ENCODE data around the gene ARFGAP2. TPM values are rescaled to one million over a fixed set of nuclear protein-coding genes. Genes with fewer than 3 reads are reported as not detected.

Gene ARFGAP2
- polyA plus RNA-seq, 1 donor from 2014 or later = 213 TPM

DNA sequence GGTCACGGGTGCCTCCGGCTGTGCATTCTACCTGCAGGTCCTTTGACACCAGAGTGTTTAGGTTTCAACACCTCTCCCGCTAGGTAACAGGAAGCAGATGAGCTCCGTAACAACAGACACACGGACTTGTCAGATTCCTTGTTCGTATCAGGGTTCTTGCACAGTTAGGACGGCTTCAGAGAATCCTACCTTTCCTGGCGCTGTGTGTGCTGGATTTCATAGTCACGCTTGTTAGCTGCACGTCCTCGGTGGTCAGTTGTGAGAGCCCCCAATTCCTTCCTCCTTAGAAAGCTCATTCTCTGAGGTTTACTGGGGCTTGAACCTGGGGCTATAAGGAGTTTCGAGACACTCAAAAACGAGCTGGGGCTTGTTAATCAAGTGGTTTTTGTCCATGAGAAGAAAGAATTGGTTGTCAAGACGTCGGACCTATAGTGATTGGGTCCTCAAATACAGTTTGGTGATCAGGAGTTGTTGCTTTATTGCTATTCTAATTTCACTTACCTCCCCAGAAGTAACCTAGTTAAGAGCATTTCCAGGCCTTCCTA, 38.8 kb upstream of the ARFGAP2 start:
- H3K79me2 ChIP-seq (replicated peaks; ENCODE audit: insufficient read depth, low read length) = no peaks in the 10 kb centered on the region
- no peaks in the 10 kb centered on the region for H3F3A ChIP-seq (ENCODE audit: insufficient read depth, low read length, poor library complexity, severe bottlenecking)
- H4K20me1 ChIP-seq (ENCODE audit: insufficient read depth) = no peaks in the 10 kb centered on the region
- peak; percentile 36 for TF ChIP-seq TAF1 (IDR thresholded peaks at IDR 0.05; ENCODE audit: low read depth)
- TF ChIP-seq POLR2AphosphoS5 (IDR thresholded peaks at IDR 0.05) = no peak
- no peaks in the 10 kb centered on the region for H3K9me2 ChIP-seq (ENCODE audit: insufficient read depth, low read length)
- peak overlapping the region; percentile 93 for H2AFZ ChIP-seq (ENCODE audit: low read depth, low read length)
- H3K36me3 ChIP-seq (ENCODE audit: insufficient read depth, low read length) = no peaks in the 10 kb centered on the region
- H3K4me3 ChIP-seq (ENCODE audit: low read length) = peak overlapping the region; percentile 67
- H3K9ac ChIP-seq (ENCODE audit: low read length) = peak overlapping the region; percentile 64
- peak overlapping the region; percentile 62 for H3K4me2 ChIP-seq (ENCODE audit: low read length)
- H3K27ac ChIP-seq (ENCODE audit: low read length) = peak overlapping the region; percentile 28
- no peaks in the 10 kb centered on the region for H3K9me3 ChIP-seq (ENCODE audit: low read length)
- H3K27me3 ChIP-seq (ENCODE audit: insufficient read depth, low read depth, low read length) = no peaks in the 10 kb centered on the region

DNA sequence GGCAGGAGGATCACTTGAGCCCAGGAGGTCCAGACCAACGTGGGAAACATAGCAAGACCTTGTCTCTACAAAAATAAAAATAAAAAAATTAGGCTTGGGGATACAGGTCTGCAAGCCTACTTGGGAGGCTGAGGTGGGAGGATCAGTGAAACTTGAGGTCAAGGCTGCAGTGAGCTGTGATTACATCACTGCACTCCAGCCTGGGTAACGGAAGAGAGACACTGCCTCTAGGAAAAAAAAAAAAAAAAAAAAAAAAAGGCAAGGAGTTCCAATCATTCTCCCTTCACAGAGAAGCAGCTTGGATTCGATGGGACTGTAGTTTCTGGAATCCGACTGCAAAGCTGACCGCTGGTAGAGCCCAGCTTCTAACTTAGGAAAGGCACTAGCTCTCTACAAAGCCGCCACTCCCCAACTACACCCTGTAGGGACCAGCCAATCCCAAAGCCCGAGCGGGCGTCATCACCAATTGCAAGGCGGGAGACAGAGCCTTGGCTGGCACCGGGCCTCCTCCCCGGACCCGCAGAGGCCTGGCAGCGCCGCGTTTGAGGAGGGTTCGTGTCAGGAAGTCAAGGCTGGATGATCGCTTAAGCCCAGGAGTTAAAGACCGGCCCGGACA, 37.4 kb upstream of the ARFGAP2 start:
- Histone ChIP-seq H3K36me3 (ENCODE audit: insufficient read depth, low read length) (no peaks in the 10 kb centered on the region), H3K4me2 (ENCODE audit: low read length) (no peak overlapping the region), H3K9me3 (ENCODE audit: low read length) (no peaks in the 10 kb centered on the region), H4K20me1 (ENCODE audit: insufficient read depth) (no peaks in the 10 kb centered on the region), H3K27ac (ENCODE audit: low read length) (no peak overlapping the region), H3K4me3 (ENCODE audit: low read length) (peak overlapping the region; percentile 67), H2AFZ (ENCODE audit: low read depth, low read length) (no peak overlapping the region), H3K9ac (ENCODE audit: low read length) (peak overlapping the region; percentile 64), H3F3A (ENCODE audit: insufficient read depth, low read length, poor library complexity, severe bottlenecking) (no peaks in the 10 kb centered on the region), H3K9me2 (ENCODE audit: insufficient read depth, low read length) (no peaks in the 10 kb centered on the region), H3K27me3 (ENCODE audit: insufficient read depth, low read depth, low read length) (no peaks in the 10 kb centered on the region), H3K79me2 (replicated peaks; ENCODE audit: insufficient read depth, low read length) (no peaks in the 10 kb centered on the region)
- TF ChIP-seq EZH2 (IDR thresholded peaks at IDR 0.05; ENCODE audit: borderline replicate concordance, insufficient read depth, low read length, poor library complexity, severe bottlenecking) = no peak
- TF ChIP-seq POLR2AphosphoS5 (IDR thresholded peaks at IDR 0.05) = no peak
- TF ChIP-seq SMC3 (conservative IDR thresholded peaks at IDR 0.05; ENCODE audit: poor library complexity) = no peak
- TF ChIP-seq, protein P1, sequence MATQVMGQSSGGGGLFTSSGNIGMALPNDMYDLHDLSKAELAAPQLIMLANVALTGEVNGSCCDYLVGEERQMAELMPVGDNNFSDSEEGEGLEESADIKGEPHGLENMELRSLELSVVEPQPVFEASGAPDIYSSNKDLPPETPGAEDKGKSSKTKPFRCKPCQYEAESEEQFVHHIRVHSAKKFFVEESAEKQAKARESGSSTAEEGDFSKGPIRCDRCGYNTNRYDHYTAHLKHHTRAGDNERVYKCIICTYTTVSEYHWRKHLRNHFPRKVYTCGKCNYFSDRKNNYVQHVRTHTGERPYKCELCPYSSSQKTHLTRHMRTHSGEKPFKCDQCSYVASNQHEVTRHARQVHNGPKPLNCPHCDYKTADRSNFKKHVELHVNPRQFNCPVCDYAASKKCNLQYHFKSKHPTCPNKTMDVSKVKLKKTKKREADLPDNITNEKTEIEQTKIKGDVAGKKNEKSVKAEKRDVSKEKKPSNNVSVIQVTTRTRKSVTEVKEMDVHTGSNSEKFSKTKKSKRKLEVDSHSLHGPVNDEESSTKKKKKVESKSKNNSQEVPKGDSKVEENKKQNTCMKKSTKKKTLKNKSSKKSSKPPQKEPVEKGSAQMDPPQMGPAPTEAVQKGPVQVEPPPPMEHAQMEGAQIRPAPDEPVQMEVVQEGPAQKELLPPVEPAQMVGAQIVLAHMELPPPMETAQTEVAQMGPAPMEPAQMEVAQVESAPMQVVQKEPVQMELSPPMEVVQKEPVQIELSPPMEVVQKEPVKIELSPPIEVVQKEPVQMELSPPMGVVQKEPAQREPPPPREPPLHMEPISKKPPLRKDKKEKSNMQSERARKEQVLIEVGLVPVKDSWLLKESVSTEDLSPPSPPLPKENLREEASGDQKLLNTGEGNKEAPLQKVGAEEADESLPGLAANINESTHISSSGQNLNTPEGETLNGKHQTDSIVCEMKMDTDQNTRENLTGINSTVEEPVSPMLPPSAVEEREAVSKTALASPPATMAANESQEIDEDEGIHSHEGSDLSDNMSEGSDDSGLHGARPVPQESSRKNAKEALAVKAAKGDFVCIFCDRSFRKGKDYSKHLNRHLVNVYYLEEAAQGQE (IDR thresholded peaks at IDR 0.05; ENCODE audit: borderline replicate concordance) = no peak
- no peak for TF ChIP-seq EP300 (conservative IDR thresholded peaks at IDR 0.05; ENCODE audit: poor library complexity, severe bottlenecking)
- no peak for TF ChIP-seq TAF1 (IDR thresholded peaks at IDR 0.05; ENCODE audit: low read depth)
- TF ChIP-seq MXI1 (conservative IDR thresholded peaks at IDR 0.05; ENCODE audit: poor library complexity, severe bottlenecking) = no peak
- no peak for TF ChIP-seq RAD21 (conservative IDR thresholded peaks at IDR 0.05)
- TF ChIP-seq, protein P2, sequence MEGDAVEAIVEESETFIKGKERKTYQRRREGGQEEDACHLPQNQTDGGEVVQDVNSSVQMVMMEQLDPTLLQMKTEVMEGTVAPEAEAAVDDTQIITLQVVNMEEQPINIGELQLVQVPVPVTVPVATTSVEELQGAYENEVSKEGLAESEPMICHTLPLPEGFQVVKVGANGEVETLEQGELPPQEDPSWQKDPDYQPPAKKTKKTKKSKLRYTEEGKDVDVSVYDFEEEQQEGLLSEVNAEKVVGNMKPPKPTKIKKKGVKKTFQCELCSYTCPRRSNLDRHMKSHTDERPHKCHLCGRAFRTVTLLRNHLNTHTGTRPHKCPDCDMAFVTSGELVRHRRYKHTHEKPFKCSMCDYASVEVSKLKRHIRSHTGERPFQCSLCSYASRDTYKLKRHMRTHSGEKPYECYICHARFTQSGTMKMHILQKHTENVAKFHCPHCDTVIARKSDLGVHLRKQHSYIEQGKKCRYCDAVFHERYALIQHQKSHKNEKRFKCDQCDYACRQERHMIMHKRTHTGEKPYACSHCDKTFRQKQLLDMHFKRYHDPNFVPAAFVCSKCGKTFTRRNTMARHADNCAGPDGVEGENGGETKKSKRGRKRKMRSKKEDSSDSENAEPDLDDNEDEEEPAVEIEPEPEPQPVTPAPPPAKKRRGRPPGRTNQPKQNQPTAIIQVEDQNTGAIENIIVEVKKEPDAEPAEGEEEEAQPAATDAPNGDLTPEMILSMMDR (IDR thresholded peaks at IDR 0.05; ENCODE audit: poor library complexity, severe bottlenecking) = no peak
